ENCODE data around the gene IPO4. TPM values are rescaled to one million over a fixed set of nuclear protein-coding genes. Genes with fewer than 3 reads are reported as not detected.

Gene IPO4
- total RNA-seq, 4 donors from 2014 or later = 28.1 to 49.0 (median 31.3) TPM

GRCh38 chr14:24197056-24197450, 8.4 kb upstream of the IPO4 start:
- Histone ChIP-seq H3K4me1 (peaks cover 17 to 31% of the 10 kb centered on the region in 2 donors), H3K36me3 (peaks cover 5 to 9% of the 10 kb centered on the region in 2 donors), H3K27ac (no peak overlapping the region), H3K9me3 (no peaks in the 10 kb centered on the region), H3K27me3 (no peaks in the 10 kb centered on the region), H3K4me3 (replicated peaks in 1 of 3) (no peak overlapping the region)
- intact Hi-C loops (cut with DNase I) = no loop called here
- 98% methylated on average over 2 of the region's 2 CpGs for WGBS, 2 donors
- DNase-seq = no peak
- TF ChIP-seq CTCF (IDR thresholded peaks at IDR 0.05) (no peak), POLR2A (IDR thresholded peaks at IDR 0.05) (no peak)

- peak overlapping the region; percentile 81 to 100 (median 94) for H3K4me3 ChIP-seq (replicated peaks in 1 of 3)
- no peaks in the 10 kb centered on the region for H3K27me3 ChIP-seq
- intact Hi-C loops (cut with DNase I) = no loop called here
- H3K27ac ChIP-seq = peak overlapping the region; percentile 94 to 100 (median 98)
- TF ChIP-seq POLR2A (IDR thresholded peaks at IDR 0.05) (no peak), CTCF (IDR thresholded peaks at IDR 0.05) (no peak)
- H3K4me1 ChIP-seq = peaks cover 17 to 31% of the 10 kb centered on the region in 2 donors
- peak in 1 of 2 donors; percentile 15 for DNase-seq
- H3K9me3 ChIP-seq = no peaks in the 10 kb centered on the region
- peaks cover 11 to 16% of the 10 kb centered on the region in 2 donors for H3K36me3 ChIP-seq
- 35 to 37% methylated on average over 32 to 33 of the region's 33 CpGs for WGBS, 2 donors
These were observed 7.7 kb upstream of the IPO4 start for GRCh38 chr14:24196071-24197055.

GRCh38 chr14:24195186-24196070, 6.8 kb upstream of the IPO4 start, which contains the start of gene TM9SF1:
Gene TM9SF1 (minus strand): TSS chr14:24195441. CDS start chr14:24195019, 422 bp downstream.
- intact Hi-C loops (cut with DNase I) = no loop called here
- H3K4me1 ChIP-seq = peaks cover 17 to 31% of the 10 kb centered on the region in 2 donors
- no peaks in the 10 kb centered on the region for H3K27me3 ChIP-seq
- H3K4me3 ChIP-seq (replicated peaks in 1 of 3) = peak within 1 kb of the TSS; percentile 81 to 100 (median 94)
- H3K27ac ChIP-seq = peak within 1 kb of the TSS; percentile 94 to 100 (median 98)
- peaks cover 11 to 17% of the 10 kb centered on the region in 2 donors for H3K36me3 ChIP-seq
- TF ChIP-seq CTCF (IDR thresholded peaks at IDR 0.05) (peak in 1 of 6 experiments; percentile 7), POLR2A (IDR thresholded peaks at IDR 0.05) (peak in 1 of 2 donors; percentile 78)
- DNase-seq = peak; percentile 86 to 89
- WGBS, 2 donors = 1% methylated on average over 11 to 32 of the region's 89 CpGs
- H3K9me3 ChIP-seq = no peaks in the 10 kb centered on the region

GRCh38 chr14:24194873-24195185, 6.2 kb upstream of the IPO4 start:
- no peak for TF ChIP-seq CTCF (IDR thresholded peaks at IDR 0.05)
- no peak for TF ChIP-seq POLR2A (IDR thresholded peaks at IDR 0.05)
- Histone ChIP-seq H3K4me3 (replicated peaks in 1 of 3) (peak overlapping the region in 2 of 3 donors; percentile 94 to 100), H3K4me1 (peaks cover 17 to 31% of the 10 kb centered on the region in 2 donors), H3K9me3 (no peaks in the 10 kb centered on the region), H3K27ac (peak overlapping the region; percentile 94 to 100 (median 98)), H3K27me3 (no peaks in the 10 kb centered on the region), H3K36me3 (peaks cover 11 to 17% of the 10 kb centered on the region in 2 donors)
- DNase-seq = no peak
- intact Hi-C loops (cut with DNase I) = no loop called here
- 40 to 62% methylated on average over 7 of the region's 8 CpGs for WGBS, 2 donors
